Measurements from ENCODE around the gene C1QTNF6.
"Not testable (repeated sequence)": the region's sequence is repeated elsewhere in the genome, so short reads cannot be mapped to it uniquely, and the experiment has no call there.

C1QTNF6 gene

DNA sequence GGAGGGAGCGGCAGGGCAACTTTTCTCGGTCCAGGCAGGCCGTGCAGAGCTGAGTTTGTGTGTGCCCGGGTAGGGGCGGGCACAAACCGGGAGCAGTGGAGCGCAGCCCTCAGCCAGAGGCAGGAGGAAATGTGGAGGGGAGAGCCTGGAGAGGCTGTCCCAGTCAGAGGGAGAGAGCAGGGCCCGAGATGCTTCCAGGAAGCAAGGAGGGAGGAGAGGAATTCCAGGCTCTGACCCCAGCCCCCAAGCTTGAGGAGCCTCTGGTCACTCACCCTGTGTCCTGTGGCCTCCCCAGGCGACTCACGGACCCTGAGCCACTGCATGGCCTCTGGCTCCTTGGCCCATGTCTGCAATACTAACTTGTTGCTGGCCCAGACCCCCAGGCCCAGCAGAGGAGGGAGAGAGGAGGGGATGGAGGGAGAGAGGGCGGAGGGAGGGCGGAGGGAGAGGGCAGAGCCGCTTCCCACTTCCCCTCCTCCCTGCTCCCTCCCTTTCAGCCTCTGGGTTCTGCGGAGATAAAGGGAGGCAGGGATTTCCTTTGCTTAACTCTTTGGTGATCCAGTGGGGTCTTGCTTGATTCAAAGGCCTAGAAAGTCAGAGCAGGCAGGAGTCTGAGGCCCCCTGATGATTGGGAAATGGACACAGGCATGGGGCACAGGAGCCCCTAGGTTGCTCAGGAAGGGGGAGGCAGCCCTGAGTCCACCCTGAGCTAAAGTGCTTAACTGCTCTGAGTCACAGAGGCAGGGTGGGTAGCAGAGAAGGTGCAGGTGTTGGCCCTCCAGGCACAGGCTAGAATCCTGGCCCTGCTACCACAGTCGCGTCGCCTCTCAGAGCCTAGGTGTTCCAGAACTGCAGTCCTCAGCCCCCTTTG lies at the start of gene C1QTNF6:
C1QTNF6 (minus strand) TSS at position 357 of the 871 bp plus-strand sequence; CDS start at position 323, 34 bp downstream.
- no peak for DNase-seq (ENCODE audit: low spot score)

DNA sequence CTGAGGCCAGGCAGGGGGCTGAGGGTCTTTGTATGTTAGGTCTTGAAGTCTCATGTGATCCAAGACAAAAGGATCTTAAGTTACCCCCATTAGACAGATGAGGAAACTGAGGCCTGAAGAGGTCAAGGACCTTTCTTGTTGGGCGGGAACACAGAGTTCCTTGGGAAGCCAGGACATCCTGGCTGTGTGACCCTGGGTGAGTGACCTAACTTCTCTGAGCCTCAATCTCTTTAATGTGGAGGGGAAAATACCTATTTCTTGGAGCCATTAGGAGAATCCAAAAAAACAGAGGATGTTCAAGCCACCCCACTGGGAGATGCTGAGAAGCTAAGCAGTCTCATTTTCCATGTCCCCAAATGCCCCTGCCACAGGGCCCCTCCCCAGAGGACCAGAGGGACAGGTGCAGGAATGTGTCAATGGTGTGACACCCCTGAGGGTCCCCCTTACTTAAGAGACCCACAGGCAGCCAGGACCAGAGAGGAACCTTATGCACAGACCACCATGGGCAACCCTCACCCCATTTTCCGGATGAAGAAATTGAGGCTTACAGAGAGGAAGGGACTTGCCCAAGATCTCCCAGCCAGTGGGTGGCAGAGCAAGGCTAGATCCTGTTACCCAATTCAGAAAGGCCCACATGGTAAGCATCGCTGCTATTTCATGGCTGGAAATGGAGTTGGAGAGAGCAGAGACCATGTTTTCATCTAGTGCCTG lies 48.0 kb upstream of the C1QTNF6 start:
- DNase-seq (ENCODE audit: low spot score) = no peak

DNA sequence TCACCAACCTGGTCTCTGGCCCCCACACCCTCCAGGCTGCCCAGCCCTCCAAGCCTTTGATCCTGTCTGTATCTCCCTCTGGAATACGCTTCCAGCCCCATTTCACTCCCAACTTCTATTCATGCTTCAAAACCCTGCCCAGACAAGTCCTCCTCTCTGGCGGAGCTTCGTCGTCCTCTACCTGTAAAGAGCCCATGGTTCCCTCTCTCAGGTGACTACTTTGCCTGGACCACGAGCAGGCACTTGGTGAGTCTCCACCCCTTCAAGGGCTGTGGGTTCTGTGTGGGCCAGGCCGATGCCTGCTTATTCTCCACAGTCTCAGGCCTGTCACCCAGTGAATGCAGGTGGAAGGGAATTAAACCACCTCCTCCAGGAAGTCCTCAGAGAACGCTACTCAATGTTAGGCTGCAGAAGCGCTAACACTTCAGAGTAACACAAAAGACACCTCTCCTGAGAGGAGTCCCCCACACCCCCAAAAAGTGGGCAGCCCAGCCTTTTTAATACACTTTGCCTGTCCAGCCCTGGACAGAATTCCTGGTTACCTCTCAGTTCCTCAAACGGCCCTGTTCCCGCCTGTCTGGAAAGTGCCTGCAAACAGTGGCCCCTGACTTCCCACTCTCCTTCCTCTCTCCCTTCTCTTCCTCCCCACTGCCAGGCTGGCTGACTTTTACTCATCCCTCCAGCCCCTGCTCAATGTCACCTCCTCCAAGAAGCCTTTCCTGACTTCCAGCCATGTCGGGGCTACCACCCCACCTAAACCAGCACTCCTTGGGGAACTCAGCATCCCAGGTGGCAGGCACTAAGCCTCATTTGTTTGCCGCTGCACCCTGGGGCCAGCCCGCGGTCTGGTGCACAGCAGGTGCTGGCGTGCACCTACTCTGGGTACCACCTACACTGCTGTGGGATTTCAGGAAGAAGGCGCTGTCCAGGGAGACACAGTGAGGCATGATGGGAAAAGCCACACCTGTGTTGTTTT lies 47.0 kb upstream of the C1QTNF6 start:
- no peak for DNase-seq (ENCODE audit: low spot score)

DNA sequence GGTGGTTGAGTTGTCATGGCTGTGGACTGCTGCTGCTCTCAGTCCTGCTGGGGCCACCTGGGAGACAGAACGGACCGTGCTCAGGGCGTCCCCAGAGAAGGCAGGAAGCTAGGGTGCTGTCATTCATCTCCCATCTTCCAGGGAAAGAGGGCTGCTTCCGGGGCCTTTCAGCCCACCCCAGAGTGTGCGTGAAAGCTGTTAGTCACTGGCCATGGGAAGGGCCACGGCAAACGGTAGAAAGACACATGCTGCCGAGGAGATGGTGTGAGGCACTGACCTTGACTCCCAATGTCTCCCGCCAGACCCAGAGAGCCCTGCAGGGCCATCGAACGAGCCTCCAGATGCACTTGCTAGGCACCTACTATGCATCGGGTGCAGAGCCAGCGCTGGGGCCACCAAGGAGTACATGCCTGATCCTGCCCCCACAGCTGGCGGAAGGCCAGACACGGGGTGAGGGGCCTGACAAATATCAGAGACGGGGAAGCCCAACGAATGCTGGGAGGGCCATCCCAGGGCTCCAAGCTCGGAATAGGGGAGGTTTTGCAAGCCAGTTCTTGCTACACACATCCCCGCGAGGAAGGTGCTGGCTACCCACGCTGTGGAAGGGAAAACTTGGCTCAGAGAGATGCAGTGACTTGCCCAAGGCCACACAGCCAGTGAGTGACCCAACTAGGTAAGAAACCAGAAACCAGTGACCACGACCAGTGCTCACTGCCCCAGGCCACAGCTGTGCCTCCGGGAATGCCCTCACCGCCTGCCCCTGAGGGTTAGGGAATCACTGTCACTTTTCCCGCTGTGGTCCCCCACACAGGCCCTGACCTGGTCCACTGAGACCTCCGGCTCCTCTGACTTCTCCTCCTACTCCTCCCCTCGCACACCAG lies 45.9 kb upstream of the C1QTNF6 start:
- no peak for DNase-seq (ENCODE audit: low spot score)

DNA sequence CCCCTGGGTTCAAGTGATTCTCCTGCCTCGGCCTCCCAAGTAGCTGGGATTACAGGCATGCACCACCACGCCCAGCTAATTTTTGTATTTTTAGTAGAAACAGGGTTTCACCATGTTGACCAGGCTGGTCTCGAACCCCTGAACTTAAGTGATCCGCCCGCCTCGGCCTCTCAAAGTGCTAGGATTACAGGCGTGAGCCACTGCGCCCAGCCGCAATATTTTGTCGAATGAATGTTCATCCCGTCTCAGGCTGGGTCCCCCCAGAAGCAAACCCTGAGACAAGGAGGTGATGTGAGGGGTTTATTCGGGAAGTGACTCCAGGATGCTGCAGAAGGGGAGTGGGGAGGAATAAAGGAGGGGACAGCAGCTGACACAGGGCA lies 45.3 kb upstream of the C1QTNF6 start:
- DNase-seq (ENCODE audit: low spot score) = not testable (repeated sequence)

DNA sequence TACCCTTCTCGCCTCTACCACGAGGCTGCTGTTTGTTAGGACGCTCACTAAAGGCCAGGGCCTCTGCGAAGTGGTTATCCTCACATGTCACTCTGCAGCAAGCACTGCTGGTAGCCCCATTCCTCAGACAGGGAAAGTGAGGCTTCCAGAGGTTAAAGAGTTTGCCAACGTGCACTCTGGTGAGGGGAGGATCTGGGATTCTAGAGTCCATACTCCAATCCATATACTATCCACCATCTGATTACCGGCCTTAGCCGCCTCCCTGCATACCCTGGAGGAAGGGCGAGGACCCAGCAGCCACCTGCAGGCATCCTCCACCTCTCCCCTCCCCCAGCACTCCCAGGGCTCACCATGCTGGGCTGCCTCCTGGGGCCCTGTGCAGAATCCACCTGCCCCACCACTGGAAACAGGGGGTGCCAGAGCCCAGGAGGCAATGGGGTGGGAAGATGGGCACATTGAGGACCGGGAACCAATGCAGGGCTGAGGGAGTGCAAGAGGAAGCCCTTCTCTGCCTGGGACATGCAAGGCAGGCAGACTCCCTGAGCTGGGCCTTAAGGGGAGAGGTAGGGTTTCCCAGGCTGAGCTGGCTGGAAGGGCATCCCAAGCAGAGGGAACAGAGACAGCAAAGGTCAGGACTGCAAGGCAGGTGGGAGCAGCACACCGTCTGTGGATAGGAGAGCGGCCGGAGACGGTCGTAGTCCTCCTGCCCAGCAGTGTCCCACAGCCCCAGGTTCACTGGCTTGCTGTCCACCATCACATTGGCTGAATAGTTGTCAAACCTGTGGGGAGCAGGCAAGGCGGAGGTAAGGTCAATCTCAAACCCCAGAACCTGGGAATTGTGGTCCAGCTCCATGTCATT lies 44.3 kb upstream of the C1QTNF6 start:
- no peak for DNase-seq (ENCODE audit: low spot score)

DNA sequence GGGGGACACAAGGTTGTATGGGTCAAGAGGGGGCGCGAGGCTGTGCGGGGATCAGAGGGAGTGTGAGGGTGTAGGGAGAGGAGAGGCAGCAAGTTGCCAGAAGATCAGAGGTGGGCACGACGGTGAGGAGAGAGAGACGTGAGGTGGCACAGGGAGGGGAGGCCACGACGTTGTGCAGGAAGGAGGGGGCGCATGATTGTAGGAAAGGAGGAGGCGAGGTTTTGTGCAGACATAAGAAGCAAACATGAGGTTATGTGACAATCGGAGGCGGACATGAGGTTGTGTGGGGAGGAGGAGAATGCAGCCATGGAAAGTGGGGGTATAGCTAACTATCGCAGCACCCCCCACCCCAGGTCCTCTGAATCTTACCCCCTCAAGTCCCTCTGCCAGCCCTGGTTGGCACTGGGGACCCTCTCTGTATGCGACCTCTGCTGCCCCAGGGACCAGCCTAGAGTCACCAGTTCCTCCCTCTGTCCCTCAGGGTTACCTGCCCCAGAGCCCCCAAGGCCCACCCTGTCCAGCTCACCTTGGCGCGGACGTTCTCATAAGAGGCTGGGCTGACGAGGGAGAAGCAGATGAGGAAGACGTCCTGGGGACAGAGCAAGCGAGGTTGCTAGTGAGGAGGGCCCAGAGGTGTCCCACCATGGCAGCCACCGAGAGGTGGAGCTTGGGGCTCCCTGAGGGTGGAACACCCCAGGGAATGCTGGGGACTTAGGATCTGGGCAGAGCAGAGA lies 43.5 kb upstream of the C1QTNF6 start:
- DNase-seq (ENCODE audit: low spot score) = no peak

DNA sequence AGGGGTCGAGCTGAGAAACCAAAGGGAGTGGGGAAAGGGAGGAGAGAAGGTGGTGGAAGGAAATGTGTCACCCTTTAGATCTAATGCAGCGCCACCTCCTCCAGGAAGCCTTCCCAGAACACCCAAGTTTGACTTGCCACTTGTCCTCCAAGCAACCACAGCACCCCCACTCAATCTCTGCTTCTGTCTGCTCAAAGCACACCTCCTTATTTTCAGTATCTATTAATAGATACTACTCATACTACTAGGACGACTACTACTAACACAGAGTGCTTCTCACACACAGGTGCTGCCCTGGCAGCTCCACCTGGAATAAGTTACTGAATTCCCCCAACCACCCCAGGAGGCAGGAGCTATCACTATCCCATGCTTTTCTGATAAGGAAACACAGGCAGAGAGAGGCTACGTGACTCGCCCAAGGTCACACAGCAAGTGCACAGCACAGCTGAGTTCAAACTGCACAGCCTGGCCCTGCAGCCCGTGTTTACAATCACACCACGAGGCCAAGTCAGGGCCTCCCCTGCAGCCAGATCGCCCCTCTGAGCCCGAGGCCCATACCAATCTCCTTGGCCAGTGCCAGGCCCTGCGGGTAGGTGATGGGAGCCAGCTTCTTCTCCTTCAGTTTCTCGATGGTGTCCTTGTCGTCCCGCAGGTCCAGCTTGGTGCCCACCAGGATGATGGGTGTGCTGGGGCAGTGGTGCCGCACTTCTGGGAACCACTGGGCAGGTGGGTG lies 42.8 kb upstream of the C1QTNF6 start:
- DNase-seq (ENCODE audit: low spot score) = no peak

DNA sequence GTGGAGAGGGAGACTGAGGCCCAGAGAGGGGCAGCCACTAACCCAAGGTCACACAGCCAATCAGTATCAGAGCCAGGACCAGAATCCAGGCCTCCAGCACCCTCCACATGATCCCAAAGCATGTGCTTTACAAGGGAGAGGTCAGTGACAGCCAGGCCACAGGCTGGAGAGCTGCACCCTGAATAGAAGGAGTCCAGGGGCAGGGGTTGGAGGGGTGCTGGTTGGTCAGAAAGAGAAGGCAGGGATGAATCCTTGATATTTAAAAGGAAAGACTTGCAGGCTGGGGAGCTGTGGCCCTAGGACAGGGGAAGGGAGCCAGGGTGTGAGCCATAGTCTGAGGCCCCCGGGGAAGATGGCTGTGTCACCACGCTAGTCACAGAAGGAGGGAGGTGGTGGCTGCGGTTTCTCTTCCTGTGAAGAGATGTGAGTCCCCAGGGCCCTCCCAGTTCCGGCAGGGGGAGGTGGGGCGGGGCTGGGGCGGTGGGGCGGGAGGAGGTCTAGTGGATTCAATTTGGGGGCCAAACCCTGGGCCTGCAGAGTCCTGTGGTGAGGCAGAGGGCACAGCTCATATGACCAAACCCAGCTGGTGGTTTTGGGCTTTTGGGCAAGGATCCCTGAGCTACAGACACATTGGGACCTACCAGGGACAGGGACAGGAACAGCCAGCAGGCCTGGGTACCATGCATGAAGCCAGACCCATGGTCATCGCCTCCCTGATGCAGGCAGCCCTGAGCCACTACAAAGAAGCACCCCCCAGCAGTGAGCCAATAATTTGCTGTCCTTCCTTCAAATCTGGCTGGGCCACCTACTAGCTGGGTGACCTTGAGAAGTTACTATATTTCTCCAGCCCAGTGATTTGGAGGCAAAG lies 42.0 kb upstream of the C1QTNF6 start:
- DNase-seq (ENCODE audit: low spot score) = no peak

DNA sequence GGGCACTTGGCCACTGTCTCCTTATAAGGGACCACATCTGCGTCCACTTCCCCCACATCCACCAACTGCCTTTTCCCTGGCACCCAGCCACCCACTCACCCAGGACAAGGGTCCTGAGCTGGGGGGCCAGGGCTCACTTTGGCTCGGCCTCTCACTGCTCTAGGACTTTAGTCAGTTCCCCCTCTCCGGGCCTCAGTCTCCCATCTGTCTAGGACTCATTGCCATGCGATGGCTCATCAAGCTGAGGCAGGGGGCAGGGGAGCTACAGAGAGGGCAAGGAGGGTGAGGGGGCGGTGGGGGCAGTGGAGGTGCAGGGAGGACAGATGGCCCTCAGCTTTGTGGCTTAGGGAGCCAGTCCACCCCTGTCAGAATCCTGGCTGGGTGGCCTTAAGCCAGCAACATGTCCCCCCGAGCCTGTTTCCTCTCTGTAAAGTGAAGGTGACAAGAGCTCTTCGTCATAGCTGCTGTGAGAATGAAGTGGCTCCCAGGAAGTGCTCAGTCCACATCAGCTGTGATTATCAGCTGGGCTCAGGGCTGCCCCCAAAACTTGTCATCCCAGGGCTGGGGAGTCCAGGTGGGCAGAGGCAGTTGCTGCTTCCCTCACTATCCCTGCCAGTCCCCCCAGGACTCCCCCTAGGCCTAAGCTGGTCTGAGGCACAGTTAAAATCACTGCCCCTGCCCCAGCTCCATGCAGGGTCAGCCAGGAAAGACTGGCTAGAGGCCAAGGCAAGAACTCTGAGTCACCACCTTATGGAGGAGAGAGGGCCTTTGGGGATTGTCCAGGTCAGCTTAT lies 41.2 kb upstream of the C1QTNF6 start:
- DNase-seq (ENCODE audit: low spot score) = peak; percentile 79

DNA sequence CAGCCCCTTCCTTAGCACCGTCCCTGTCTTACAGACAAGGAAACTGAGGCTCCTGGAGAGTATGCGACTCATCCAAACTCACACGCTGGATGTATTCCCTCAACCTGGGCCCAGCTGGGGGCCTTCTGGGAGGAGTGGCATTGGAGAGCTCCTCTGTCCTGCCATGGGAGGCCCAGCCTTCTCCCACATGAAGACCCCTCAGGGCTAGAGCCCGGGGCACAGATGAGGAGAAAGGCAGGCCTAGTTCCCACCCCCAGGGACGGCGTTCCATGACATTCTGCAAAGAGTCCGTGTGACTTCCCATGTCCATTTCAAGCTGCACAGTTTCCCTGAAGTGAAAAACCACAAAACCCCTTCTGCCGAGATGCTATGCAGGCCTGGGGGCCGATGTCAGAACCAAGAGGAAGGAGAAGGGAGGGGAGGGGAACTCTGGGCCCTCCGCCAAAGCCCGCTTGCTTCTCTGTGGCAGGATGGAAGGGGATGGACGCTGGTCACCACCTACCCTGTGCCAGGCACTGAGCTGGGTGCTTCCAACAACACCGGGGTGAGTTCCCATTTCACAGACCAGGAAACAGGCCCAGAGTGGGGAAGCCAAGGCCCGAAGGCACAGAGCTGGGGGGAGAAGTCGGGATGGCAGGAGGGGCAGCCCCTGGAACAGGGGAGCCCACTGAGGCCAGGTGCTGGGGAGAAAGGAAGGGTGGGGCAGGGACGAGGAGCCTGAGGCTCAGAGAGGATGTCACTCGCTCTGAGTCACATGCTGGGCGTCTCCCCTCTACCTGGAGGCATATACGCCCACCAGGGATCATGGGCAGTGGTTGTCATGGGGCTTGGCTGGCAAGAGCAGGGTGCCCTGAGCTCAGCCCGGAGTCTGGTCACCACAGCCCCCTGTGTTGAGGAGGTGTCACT lies 40.3 kb upstream of the C1QTNF6 start:
- DNase-seq (ENCODE audit: low spot score) = no peak

DNA sequence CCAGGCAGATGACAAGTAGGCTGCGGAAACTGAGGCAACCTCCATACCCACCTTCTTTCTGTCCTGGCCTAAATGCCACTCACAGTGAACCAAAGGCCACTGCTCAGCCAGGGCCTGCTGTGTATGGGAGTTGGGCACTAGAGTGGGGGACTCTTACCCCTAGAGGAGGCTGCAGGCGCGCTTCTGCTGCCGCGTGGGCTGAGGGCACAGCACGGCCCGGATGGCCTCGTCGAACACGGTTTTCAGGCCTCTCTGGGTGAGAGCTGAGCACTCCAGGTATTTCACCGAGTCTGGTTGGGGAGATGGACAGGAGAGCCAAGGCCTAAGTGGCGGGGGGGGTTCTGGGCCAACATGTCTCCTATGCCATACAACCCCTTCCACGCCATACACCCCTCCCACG lies 38.5 kb upstream of the C1QTNF6 start:
- DNase-seq (ENCODE audit: low spot score) = no peak

DNA sequence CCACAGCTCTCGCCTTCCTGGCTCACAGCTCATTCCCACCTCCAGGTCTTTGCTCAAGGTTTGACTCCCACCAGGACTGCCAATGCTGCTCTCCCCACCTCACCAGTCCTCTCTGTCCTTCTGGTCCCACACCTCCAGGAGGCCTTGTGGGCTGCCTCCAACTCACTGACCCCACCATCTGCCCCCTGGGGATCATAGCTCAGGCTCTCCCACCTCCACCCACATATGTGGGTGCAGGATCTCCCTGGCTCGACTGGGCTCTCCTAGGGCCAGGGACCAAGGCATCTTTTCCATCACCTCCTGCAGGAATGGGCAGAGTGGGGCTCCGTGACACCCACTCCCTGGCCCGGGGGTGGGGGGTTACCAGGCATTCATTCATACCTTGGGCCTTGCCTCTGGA lies 38.0 kb upstream of the C1QTNF6 start:
- DNase-seq (ENCODE audit: low spot score) = no peak

DNA sequence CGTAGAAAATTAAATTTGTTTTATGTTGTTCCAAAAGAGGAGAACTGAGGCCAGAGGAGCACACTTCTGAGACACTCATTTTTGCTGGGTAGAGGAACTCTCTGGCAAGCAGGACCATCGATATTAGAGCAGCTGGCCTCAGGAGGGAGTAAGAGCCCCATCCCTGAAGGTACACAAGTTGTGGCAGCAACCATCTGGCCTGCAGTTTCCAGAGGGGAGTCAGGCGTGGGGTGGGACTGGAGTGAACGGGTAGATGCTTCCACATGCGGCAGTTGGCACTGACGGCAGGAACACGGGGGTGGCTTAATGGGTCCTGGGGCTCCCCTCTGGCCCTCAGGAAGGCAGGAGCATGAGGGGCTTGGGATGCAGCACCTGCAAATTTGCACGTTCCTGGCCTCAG lies 37.4 kb upstream of the C1QTNF6 start:
- no peak for DNase-seq (ENCODE audit: low spot score)

DNA sequence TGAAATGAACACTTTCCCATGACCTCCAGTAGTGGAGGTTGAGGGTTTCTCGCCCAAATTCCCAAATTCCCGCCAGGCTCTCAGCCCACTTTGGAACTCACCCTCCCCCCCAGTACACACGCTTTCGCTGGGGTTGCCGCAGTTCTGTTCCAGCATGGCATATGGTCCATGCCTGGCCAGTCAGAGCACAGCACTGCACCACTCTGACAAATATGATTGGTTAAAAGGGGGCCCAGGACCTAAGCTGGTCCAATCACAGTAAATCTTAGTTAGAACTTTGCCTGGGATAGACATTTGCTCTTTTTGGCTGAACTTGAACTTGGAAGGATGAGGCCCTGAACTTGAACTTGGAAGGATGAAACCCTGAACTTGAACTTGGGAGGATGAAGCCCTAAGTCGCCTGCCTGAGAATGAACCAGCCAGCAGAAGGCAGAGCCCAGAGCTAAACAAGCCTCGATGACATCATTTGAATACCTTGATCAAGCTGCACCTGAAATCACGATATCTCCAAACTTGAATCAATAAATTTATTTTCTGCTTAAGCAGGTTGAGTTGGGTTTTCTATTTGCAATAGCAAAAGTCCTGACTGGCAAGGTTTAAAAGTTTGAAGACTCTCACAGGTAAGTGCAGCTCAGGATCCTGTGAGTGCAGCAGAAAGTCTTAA lies 36.8 kb upstream of the C1QTNF6 start:
- no peak for DNase-seq (ENCODE audit: low spot score)

Data from COLO829 (cell line).